Uterus (tissue), 4 donors: Measurements from ENCODE around the gene TERB1. TPM values are rescaled to one million over a fixed set of nuclear protein-coding genes. Genes with fewer than 3 reads are reported as not detected.
"Not testable (repeated sequence)": the region's sequence is repeated elsewhere in the genome, so short reads cannot be mapped to it uniquely, and the experiment has no call there.

Source experiments
- DNase-seq, 2 donors: peaks; one replicate each; pipeline ENCODE4 v3.0.0-alpha.2; 2019 to 2020
- H3K27ac ChIP-seq, 2 donors: fragments of 200-600 bp; sonication (generic); 1 replicate in 1 of 2; 2 replicates in 1 of 2; pipeline ENCODE4 v1.5.1; 2016 to 2018
- H3K27me3 ChIP-seq, 2 donors: fragments of 200-600 bp; sonication (generic); one replicate each; pipeline ENCODE4 v1.5.1; 2018 to 2019; ENCODE audit warnings: control low read depth in 1 of 2
- H3K36me3 ChIP-seq, 2 donors: fragments of 200-600 bp; sonication (generic); one replicate each; pipeline ENCODE4 v1.5.1; 2019; ENCODE audit warnings: control low read depth in 1 of 2
- H3K4me1 ChIP-seq, 2 donors: fragments of 200-600 bp; sonication (generic); one replicate each; pipeline ENCODE4 v1.5.1; 2018 to 2019; ENCODE audit warnings: control low read depth in 1 of 2
- H3K4me3 ChIP-seq, 2 donors: fragments of 200-600 bp; sonication (generic); 1 replicate in 1 of 2; 2 replicates in 1 of 2; pipeline ENCODE4 v1.5.1; 2018 to 2019; ENCODE audit warnings: mild to moderate bottlenecking in 1 of 2
- H3K9me3 ChIP-seq, 2 donors: fragments of 200-600 bp; sonication (generic); one replicate each; pipeline ENCODE4 v1.5.1; 2019; ENCODE audit warnings: control low read depth in 1 of 2
- CTCF ChIP-seq, 4 experiments: fragments of 200-600 bp in 2 of 4; fragments of 450-650 bp in 2 of 4; sonication (generic) in 2 of 4; IDR thresholded peaks; one replicate each; pipeline ENCODE4 v1.5.1; 2016 to 2019; ENCODE audit warnings: antibody characterized with exemption in 4 of 4, mild to moderate bottlenecking in 2 of 4, moderate library complexity in 1 of 4
- POLR2A ChIP-seq, 2 donors: fragments of 450-650 bp; IDR thresholded peaks; one replicate each; pipeline ENCODE4 v1.6.1; 2016; ENCODE audit warnings: antibody characterized with exemption in 2 of 2, mild to moderate bottlenecking in 1 of 2, moderate library complexity in 1 of 2
- intact Hi-C: fragments of 100-400 bp; cut with DNase I; formaldehyde crosslinking; loops from one replicate; pipeline ENCODE4 v1.15.1; 2023; ENCODE audit warnings: low total_unique reads
- total RNA-seq, 4 donors: library from RNA; depleted of rRNA in 3 of 4; stranded (reverse); fragments of >200 nt in 3 of 4; gene quantifications; one replicate each; pipeline versions ENCODE4 v1.1.0 to v1.2.4, GENCODE V29; 2014 to 2023
- donor health status: DM: yes; HTN: yes; CAD: no.

The TERB1 gene
- total RNA-seq, 4 donors from 2014 or later, result 0.21 to 0.83 TPM; not detected in 2

GRCh38 chr16:66802159-66802558, 775 bp upstream of the TERB1 start:
- H3K27me3 ChIP-seq, result no peaks in the 10 kb centered on the region
- no peak overlapping the region for H3K4me3 ChIP-seq
- no peak for TF ChIP-seq CTCF (IDR thresholded peaks at IDR 0.05)
- TF ChIP-seq POLR2A (IDR thresholded peaks at IDR 0.05), result no peak
- no peaks in the 10 kb centered on the region for H3K4me1 ChIP-seq
- no peaks in the 10 kb centered on the region for H3K9me3 ChIP-seq
- no peak overlapping the region for H3K27ac ChIP-seq
- intact Hi-C loops, result no loop called here
- no peaks in the 10 kb centered on the region for H3K36me3 ChIP-seq
- no peak for DNase-seq

GRCh38 chr16:66800856-66801255, 528 bp downstream of the TERB1 start:
- intact Hi-C loops, result no loop called here
- no peak for DNase-seq
- Histone ChIP-seq H3K27me3 (no peaks in the 10 kb centered on the region), H3K27ac (no peak overlapping the region), H3K4me1 (no peaks in the 10 kb centered on the region), H3K4me3 (no peak overlapping the region), H3K9me3 (no peaks in the 10 kb centered on the region), H3K36me3 (no peaks in the 10 kb centered on the region)
- no peak for TF ChIP-seq POLR2A (IDR thresholded peaks at IDR 0.05)
- no peak for TF ChIP-seq CTCF (IDR thresholded peaks at IDR 0.05)

- Histone ChIP-seq H3K9me3 (no peaks in the 10 kb centered on the region), H3K27me3 (no peaks in the 10 kb centered on the region), H3K36me3 (no peaks in the 10 kb centered on the region), H3K27ac (no peak overlapping the region), H3K4me1 (no peaks in the 10 kb centered on the region), H3K4me3 (no peak overlapping the region)
- DNase-seq, result no peak
- intact Hi-C loops, result no loop called here
- no peak for TF ChIP-seq CTCF (IDR thresholded peaks at IDR 0.05)
- TF ChIP-seq POLR2A (IDR thresholded peaks at IDR 0.05), result no peak
Observed at GRCh38 chr16:66798161-66798560, 3.2 kb downstream of the TERB1 start.

GRCh38 chr16:66793984-66794383, 7.4 kb downstream of the TERB1 start:
- DNase-seq, intact Hi-C loops, H3K4me3 ChIP-seq, H3K9me3 ChIP-seq, H3K27me3 ChIP-seq, H3K36me3 ChIP-seq, H3K4me1 ChIP-seq, H3K27ac ChIP-seq: not testable (repeated sequence)

GRCh38 chr16:66790130-66790733, 11.2 kb downstream of the TERB1 start:
- no peak overlapping the region for H3K4me3 ChIP-seq
- no peaks in the 10 kb centered on the region for H3K27me3 ChIP-seq
- no peaks in the 10 kb centered on the region for H3K36me3 ChIP-seq
- H3K4me1 ChIP-seq, result no peaks in the 10 kb centered on the region
- intact Hi-C loops, result no loop called here
- no peak for DNase-seq
- no peak for TF ChIP-seq CTCF (IDR thresholded peaks at IDR 0.05)
- no peak for TF ChIP-seq POLR2A (IDR thresholded peaks at IDR 0.05)
- H3K27ac ChIP-seq, result no peak overlapping the region
- no peaks in the 10 kb centered on the region for H3K9me3 ChIP-seq

GRCh38 chr16:66787427-66787826, 14.0 kb downstream of the TERB1 start:
- intact Hi-C loops, result no loop called here
- H3K27me3 ChIP-seq, result no peaks in the 10 kb centered on the region
- H3K9me3 ChIP-seq, result no peaks in the 10 kb centered on the region
- no peak overlapping the region for H3K27ac ChIP-seq
- H3K4me3 ChIP-seq, result no peak overlapping the region
- no peaks in the 10 kb centered on the region for H3K36me3 ChIP-seq
- H3K4me1 ChIP-seq, result no peaks in the 10 kb centered on the region
- no peak for DNase-seq
- no peak for TF ChIP-seq POLR2A (IDR thresholded peaks at IDR 0.05)
